MCF 10A (cell line): Measurements from ENCODE around the gene DUXA. TPM values are rescaled to one million over a fixed set of nuclear protein-coding genes. Genes with fewer than 3 reads are reported as not detected.
"Not testable (repeated sequence)": the region's sequence is repeated elsewhere in the genome, so short reads cannot be mapped to it uniquely, and the experiment has no call there.

Experiments
- BruUV-seq: library from RNA; stranded (reverse); fragments of 400-500 nt; replicated peaks from 2 replicates; lab custom pipeline; 2021; lab: Mats Ljungman, UMichigan
- CTCF ChIA-PET: fragments of 300-600 bp; sonication (Branson Sonifier 250); formaldehyde crosslinking; extraction: SDS; loops from one replicate; lab custom pipeline; 2021; ENCODE audit warnings: antibody characterized with exemption, inconsistent platforms; lab: Yijun Ruan, JAX
- POLR2A ChIA-PET: fragments of 300-600, 350-650 bp; sonication (Branson Sonifier 250); formaldehyde crosslinking; extraction: SDS; loops from one replicate; lab custom pipeline; 2020; ENCODE audit warnings: antibody characterized with exemption, inconsistent platforms; lab: Yijun Ruan, JAX
- DNase-seq: peaks from one replicate; pipeline ENCODE4 v3.0.0-alpha.2; 2018; ENCODE audit not compliant: unreplicated experiment
- H3K27ac Mint-ChIP-seq: one replicate; pipeline ENCODE4 v1.8.0; 2022; ENCODE audit warnings: mild to moderate bottlenecking, low read depth, mixed read lengths; ENCODE audit not compliant: unreplicated experiment
- H3K27me3 Mint-ChIP-seq: one replicate; pipeline ENCODE4 v1.8.0; 2022; ENCODE audit warnings: mixed read lengths; ENCODE audit not compliant: insufficient read depth, unreplicated experiment
- H3K36me3 Mint-ChIP-seq: one replicate; pipeline ENCODE4 v1.8.0; 2022; ENCODE audit warnings: mild to moderate bottlenecking, moderate library complexity, mixed read lengths; ENCODE audit not compliant: insufficient read depth, unreplicated experiment
- H3K4me1 Mint-ChIP-seq: one replicate; pipeline ENCODE4 v1.8.0; 2022; ENCODE audit warnings: mixed read lengths; ENCODE audit not compliant: insufficient read depth, unreplicated experiment
- H3K4me3 Mint-ChIP-seq: one replicate; pipeline ENCODE4 v1.8.0; 2022; ENCODE audit warnings: mild to moderate bottlenecking, moderate library complexity, mixed read lengths; ENCODE audit not compliant: unreplicated experiment
- H3K9me3 Mint-ChIP-seq: one replicate; pipeline ENCODE4 v1.8.0; 2022; ENCODE audit warnings: mixed read lengths; ENCODE audit not compliant: unreplicated experiment
- intact Hi-C: fragments of 100-400 bp; cut with micrococcal nuclease; formaldehyde crosslinking; loops from 2 replicates; pipeline ENCODE4 v1.14.1; 2022
- total RNA-seq: library from RNA; stranded (reverse); gene quantifications from 2 replicates; pipeline ENCODE4 v1.2.3, GENCODE V29; 2022
- TF ChIP-seq, protein P1 (sequence below): fragments of 200-600 bp; IDR thresholded peaks from one replicate; pipeline ENCODE4 v1.8.0; 2022; ENCODE audit warnings: antibody characterized with exemption, mild to moderate bottlenecking; ENCODE audit not compliant: unreplicated experiment

The DUXA gene
- total RNA-seq, 1 experiment from 2014 or later, result not detected

DNA sequence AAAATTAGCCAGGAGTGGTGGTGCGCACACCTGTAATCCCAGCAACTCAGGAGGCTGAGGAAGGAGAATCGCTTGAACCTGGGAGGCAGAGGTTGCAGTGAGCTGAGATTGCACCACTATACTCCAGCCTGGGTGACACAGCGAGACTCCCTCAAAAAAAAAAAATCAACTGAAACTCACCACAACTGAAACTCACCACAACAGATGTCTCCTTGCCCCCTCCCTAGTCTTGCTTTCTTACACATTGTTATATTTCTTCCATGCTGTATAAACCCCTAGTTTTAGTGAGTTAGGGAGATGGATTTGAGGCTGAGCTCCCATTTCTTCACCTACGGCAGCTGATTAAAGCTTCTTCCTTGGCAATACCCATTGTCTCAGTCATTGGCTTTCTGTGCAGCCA is 25.6 kb downstream of the DUXA start:
- H3K27ac Mint-ChIP-seq, result no peak overlapping the region
- intact Hi-C loops, result no loop called here
- no TSS peak for BruUV-seq
- H3K4me3 Mint-ChIP-seq, result no peak overlapping the region
- ChIA-PET CTCF (interaction anchor here (0.7 kb wide), 1 partner anchor 570 kb away, joined by 5 read pairs; no protein-coding TSS in a partner anchor), POLR2A (no interaction called here)
- no peak for DNase-seq
- peaks cover 21% of the 10 kb centered on the region for H3K9me3 Mint-ChIP-seq
- no peaks in the 10 kb centered on the region for H3K27me3 Mint-ChIP-seq
- no peaks in the 10 kb centered on the region for H3K36me3 Mint-ChIP-seq
- TF ChIP-seq, protein P1, sequence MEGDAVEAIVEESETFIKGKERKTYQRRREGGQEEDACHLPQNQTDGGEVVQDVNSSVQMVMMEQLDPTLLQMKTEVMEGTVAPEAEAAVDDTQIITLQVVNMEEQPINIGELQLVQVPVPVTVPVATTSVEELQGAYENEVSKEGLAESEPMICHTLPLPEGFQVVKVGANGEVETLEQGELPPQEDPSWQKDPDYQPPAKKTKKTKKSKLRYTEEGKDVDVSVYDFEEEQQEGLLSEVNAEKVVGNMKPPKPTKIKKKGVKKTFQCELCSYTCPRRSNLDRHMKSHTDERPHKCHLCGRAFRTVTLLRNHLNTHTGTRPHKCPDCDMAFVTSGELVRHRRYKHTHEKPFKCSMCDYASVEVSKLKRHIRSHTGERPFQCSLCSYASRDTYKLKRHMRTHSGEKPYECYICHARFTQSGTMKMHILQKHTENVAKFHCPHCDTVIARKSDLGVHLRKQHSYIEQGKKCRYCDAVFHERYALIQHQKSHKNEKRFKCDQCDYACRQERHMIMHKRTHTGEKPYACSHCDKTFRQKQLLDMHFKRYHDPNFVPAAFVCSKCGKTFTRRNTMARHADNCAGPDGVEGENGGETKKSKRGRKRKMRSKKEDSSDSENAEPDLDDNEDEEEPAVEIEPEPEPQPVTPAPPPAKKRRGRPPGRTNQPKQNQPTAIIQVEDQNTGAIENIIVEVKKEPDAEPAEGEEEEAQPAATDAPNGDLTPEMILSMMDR, result no peak
- no peaks in the 10 kb centered on the region for H3K4me1 Mint-ChIP-seq

DNA sequence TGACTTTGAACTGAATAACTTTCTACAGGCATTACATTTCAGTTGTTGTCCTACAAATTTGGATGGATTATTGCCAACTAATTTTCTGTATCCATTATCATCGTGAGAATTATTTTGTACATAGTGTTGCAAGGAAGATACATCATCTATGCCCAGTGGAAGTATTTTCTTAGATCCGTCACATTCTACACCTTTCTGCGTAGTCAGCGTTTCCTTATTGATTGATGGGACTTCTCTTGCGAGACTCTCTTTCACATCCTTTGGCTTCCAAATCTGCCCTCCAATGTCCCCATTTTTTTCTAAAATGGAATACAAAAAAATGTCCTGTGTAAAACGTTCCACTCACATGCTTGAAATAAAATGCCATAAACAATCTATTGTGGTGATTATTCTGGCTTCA is 31.5 kb downstream of the DUXA start:
- Mint-ChIP-seq H3K36me3 (no peaks in the 10 kb centered on the region), H3K27me3 (no peaks in the 10 kb centered on the region), H3K27ac (no peak overlapping the region), H3K4me1 (no peaks in the 10 kb centered on the region), H3K4me3 (no peak overlapping the region), H3K9me3 (peaks cover 51% of the 10 kb centered on the region)
- TF ChIP-seq, protein P1, result no peak
- intact Hi-C loops, result no loop called here
- CTCF ChIA-PET, result no interaction called here
- no peak for DNase-seq
- BruUV-seq, result no TSS peak
- POLR2A ChIA-PET, result no interaction called here

DNA sequence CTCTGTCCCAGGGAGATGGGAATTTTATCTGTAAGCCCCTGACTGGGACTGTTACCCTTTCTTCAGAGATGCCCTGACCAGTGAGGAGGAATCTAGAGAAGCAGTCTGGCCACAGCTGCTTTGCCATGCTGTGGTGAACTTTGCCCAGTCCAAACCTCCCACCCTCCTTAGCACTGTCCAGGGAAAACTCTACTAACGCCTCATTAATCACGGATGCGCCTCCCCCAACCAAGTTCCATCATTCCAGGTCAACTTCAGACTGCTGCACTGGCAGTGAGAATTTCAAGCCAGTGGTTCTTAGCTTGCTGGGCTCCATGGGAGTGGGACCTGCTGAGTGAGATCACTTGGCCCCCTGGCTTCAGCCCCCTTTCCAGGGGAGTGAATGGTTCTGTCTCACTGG is 39.9 kb downstream of the DUXA start:
- H3K36me3 Mint-ChIP-seq, POLR2A ChIA-PET, intact Hi-C loops, H3K4me3 Mint-ChIP-seq, H3K27ac Mint-ChIP-seq, DNase-seq, CTCF ChIA-PET, H3K27me3 Mint-ChIP-seq, H3K4me1 Mint-ChIP-seq, BruUV-seq: not testable (repeated sequence)
- H3K9me3 Mint-ChIP-seq, result peaks cover 36% of the 10 kb centered on the region

DNA sequence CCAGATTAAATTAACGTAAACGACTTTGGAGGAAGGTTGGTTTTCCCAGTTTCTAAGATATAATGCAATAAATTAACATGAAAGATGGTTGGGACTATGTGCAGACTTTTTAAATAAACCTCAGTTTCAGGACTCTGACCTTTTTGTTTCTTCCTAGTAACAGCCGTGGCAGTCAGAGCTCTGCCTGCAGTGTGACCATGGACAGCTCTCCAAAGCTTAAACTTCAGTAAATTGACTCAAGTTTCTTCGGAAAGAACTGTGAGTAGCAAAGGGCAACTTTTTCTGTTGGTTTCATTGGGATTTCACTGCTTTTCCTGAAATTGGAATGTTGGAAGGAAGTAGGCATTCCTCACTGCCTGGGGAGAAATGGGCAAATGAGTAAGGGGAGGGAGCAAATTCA is 43.4 kb downstream of the DUXA start:
- Mint-ChIP-seq H3K36me3 (peaks cover 6% of the 10 kb centered on the region), H3K9me3 (peaks cover 18% of the 10 kb centered on the region), H3K27me3 (no peaks in the 10 kb centered on the region), H3K4me1 (no peaks in the 10 kb centered on the region), H3K27ac (no peak overlapping the region), H3K4me3 (no peak overlapping the region)
- TF ChIP-seq, protein P1, result no peak
- intact Hi-C loops, result no loop called here
- CTCF ChIA-PET, result interaction anchor here (0.6 to 0.8 kb wide), 2 partner anchors 10 to 279 kb away, joined by 3 to 4 read pairs; no protein-coding TSS in a partner anchor
- no TSS peak for BruUV-seq
- POLR2A ChIA-PET, result no interaction called here
- no peak for DNase-seq
